Naive thymus-derived CD4-positive, alpha-beta T cell (primary cell): ENCODE results near the gene C1orf53. TPM values are rescaled to one million over a fixed set of nuclear protein-coding genes. Genes with fewer than 3 reads are reported as not detected.

Experiments used
- ATAC-seq: fragments of 150-1000 bp; cut with Tn5 transposase; 2 replicates; pipeline ENCODE4 v1.10.0; 2021; ENCODE audit warnings: mild to moderate bottlenecking, moderate library complexity
- CTCF ChIA-PET: fragments of 350-600 bp; sonication (Branson Sonifier 250); formaldehyde crosslinking; loops from one replicate; lab custom pipeline; 2021; ENCODE audit warnings: antibody characterized with exemption; lab: Charles Lee
- POLR2A ChIA-PET: fragments of 350-600 bp; sonication (Branson Sonifier 250); formaldehyde crosslinking; loops from one replicate; lab custom pipeline; 2021; ENCODE audit warnings: antibody characterized with exemption, inconsistent platforms; lab: Charles Lee
- DNase-seq, 9 donors: peaks; one replicate each; pipeline versions ENCODE4 v3.0.0 to v3.0.0-alpha.2; 2020 to 2022; ENCODE audit warnings: mixed read lengths in 1 of 9
- H3K27ac ChIP-seq: one replicate; pipeline ENCODE4 v1.7.0; 2013; ENCODE audit warnings: mild to moderate bottlenecking, low read depth, low read length, moderate library complexity
- H3K27me3 ChIP-seq, 2 donors: one replicate each; pipeline ENCODE4 v1.7.0; 2013; ENCODE audit warnings: low read length in 2 of 2, mild to moderate bottlenecking in 2 of 2, moderate library complexity in 2 of 2; ENCODE audit not compliant: control insufficient read depth in 2 of 2, insufficient read depth in 2 of 2
- H3K36me3 ChIP-seq, 3 experiments: 1 replicate in 2 of 3; 2 replicates in 1 of 3; pipeline ENCODE4 v1.7.0; 2013; ENCODE audit warnings: low read length in 3 of 3, mild to moderate bottlenecking in 3 of 3, moderate library complexity in 1 of 3; ENCODE audit not compliant: insufficient read depth in 3 of 3, control insufficient read depth in 2 of 3
- H3K4me1 ChIP-seq, 2 donors: one replicate each; pipeline ENCODE4 v1.7.0; 2013; ENCODE audit warnings: low read length in 2 of 2, mild to moderate bottlenecking in 2 of 2, moderate library complexity in 1 of 2; ENCODE audit not compliant: control insufficient read depth in 2 of 2, insufficient read depth in 2 of 2
- H3K4me3 ChIP-seq: 2 replicates; pipeline ENCODE4 v1.7.0; 2013; ENCODE audit warnings: mild to moderate bottlenecking, low read length
- H3K9me3 ChIP-seq, 3 experiments: 1 replicate in 2 of 3; 2 replicates in 1 of 3; pipeline ENCODE4 v1.7.0; 2013; ENCODE audit warnings: low read length in 3 of 3; ENCODE audit not compliant: control insufficient read depth in 2 of 3
- H3K27ac Mint-ChIP-seq, 9 donors: one replicate each; pipeline ENCODE4 v1.8.0; 2020 to 2022; ENCODE audit warnings: mixed read lengths in 9 of 9, mild to moderate bottlenecking in 8 of 9, moderate library complexity in 5 of 9, inconsistent platforms in 2 of 9
- H3K27me3 Mint-ChIP-seq, 5 donors: one replicate each; pipeline ENCODE4 v1.8.0; 2021 to 2022; ENCODE audit warnings: mixed read lengths in 5 of 5, mild to moderate bottlenecking in 1 of 5
- H3K36me3 Mint-ChIP-seq, 5 donors: one replicate each; pipeline ENCODE4 v1.8.0; 2020 to 2022; ENCODE audit warnings: mixed read lengths in 5 of 5, mild to moderate bottlenecking in 3 of 5, inconsistent platforms in 1 of 5
- H3K4me1 Mint-ChIP-seq, 7 donors: one replicate each; pipeline ENCODE4 v1.8.0; 2020 to 2022; ENCODE audit warnings: mixed read lengths in 7 of 7, mild to moderate bottlenecking in 3 of 7, inconsistent platforms in 1 of 7
- H3K4me3 Mint-ChIP-seq, 10 donors: one replicate each; pipeline ENCODE4 v1.8.0; 2020 to 2022; ENCODE audit warnings: mild to moderate bottlenecking in 10 of 10, mixed read lengths in 10 of 10, moderate library complexity in 6 of 10, inconsistent platforms in 2 of 10
- H3K9me3 Mint-ChIP-seq, 11 donors: one replicate each; pipeline ENCODE4 v1.8.0; 2020 to 2022; ENCODE audit warnings: mixed read lengths in 11 of 11, mild to moderate bottlenecking in 4 of 11, inconsistent platforms in 1 of 11, moderate library complexity in 1 of 11
- intact Hi-C, 2 donors: fragments of 100-400 bp; cut with micrococcal nuclease; formaldehyde crosslinking; loops; one replicate each; pipeline ENCODE4 v1.15.1; 2023
- polyA plus RNA-seq, 2 donors: library from polyadenylated mRNA; unstranded; fragments of 300-500 nt; fragmentation: Illumina TruSeq; gene quantifications; one replicate each; pipeline ENCODE4 v1.2.3, GENCODE V29; 2021
- total RNA-seq, 6 experiments: library from RNA in 5 of 6; stranded (reverse) in 5 of 6; gene quantifications; 1 replicate in 5 of 6; 2 replicates in 1 of 6; pipeline ENCODE4 v1.2.3 and lab custom pipeline; 2021 to 2026

C1orf53 gene
- total and polyA plus RNA-seq, 7 experiments from 2014 or later: 1.6 TPM; not detected in 6

DNA sequence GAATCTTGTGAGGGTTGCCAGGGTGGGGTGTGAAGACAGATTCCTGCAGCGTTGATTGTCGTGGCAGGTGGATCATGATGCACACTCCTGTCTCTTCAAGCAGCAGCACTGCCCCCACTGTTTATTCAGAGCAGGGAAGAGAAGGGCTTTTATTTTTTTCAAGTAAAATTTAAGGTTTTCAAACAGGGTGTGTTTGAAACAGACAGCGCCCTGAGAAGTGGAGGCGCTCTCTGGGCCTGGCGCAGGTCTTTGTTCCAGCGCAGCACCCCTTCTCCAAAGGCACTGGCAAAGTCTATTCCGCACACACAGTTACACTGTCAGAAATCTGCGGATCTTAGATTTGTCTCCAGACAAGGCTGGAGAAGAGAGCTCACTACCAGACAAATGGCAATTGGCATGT lies 7.0 kb downstream of the C1orf53 start:
- Histone ChIP-seq H3K4me3 (no peak overlapping the region), H3K27me3 (peaks cover 26 to 58% of the 10 kb centered on the region in 2 donors), H3K27ac (no peak overlapping the region), H3K36me3 (no peaks in the 10 kb centered on the region), H3K9me3 (no peaks in the 10 kb centered on the region), H3K4me1 (peaks cover 37 to 52% of the 10 kb centered on the region in 2 donors)
- peak overlapping the region in 7 of 10 donors; percentile 37 to 80 (median 53) for H3K4me3 Mint-ChIP-seq
- peaks cover 37 to 57% (median 52%) of the 10 kb centered on the region in 7 donors for H3K4me1 Mint-ChIP-seq
- peaks cover 87 to 96% (median 88%) of the 10 kb centered on the region in 5 donors for H3K27me3 Mint-ChIP-seq
- peaks cover 0 to 10% (median 0%) of the 10 kb centered on the region in 11 donors for H3K9me3 Mint-ChIP-seq
- H3K27ac Mint-ChIP-seq: peak overlapping the region in 2 of 9 donors; percentile 43 to 62
- ChIA-PET POLR2A (no interaction called here), CTCF (interaction anchor here (1.5 kb wide), 1 partner anchor 9 kb away, joined by 3 read pairs; no protein-coding TSS in a partner anchor)
- ATAC-seq (no peak), DNase-seq (no peak)
- intact Hi-C loops: loop anchor here in 1 of 2 donors (1.0 to 10.0 kb wide), 4 partner anchors 8 to 1025 kb away; partner anchors contain the start of gene LHX9
- peaks cover 0 to 7% (median 0%) of the 10 kb centered on the region in 5 donors for H3K36me3 Mint-ChIP-seq

DNA sequence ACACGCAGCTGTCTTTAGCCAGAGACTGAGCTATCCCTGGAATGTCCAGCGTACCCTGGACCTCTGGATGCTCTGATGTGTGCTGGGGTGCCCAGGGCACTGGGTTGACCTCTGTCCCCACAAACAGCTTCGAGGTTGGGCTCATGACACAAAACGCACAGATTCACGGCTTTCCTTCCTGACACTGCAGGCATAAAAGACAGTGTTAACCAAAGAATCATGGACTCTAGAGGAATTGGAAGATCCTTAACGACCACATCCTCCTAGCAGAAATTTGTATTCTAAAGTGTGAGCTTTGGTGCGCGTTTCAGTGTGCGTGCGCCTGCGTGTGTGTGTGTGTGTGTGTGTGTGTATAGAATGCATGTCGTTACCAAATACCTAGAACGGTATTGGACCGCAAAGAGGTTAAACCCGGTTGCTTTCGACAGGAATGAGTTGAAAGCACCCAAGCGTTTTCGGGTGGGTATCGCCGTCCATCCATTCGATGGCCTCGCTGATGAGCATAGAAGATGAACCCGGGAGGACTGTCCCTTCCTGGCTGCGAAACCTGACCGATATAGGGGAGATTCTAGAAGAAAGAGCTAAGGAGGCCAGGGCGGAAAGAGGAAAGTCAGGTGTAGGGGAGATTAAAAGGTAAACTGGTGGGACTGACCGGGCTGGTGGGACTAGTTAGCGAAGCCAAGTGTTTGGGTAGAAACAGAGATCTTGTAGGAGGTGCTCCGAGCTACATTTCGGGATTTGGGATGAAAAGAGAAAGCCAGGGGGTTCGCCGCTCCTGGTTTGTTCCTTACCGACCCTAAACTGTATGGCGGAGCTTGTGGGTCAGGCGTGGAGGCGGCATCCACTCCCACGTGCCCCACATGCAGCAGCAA lies 7.9 kb downstream of the C1orf53 start:
- Histone ChIP-seq H3K4me3 (no peak overlapping the region), H3K27me3 (peaks cover 35 to 63% of the 10 kb centered on the region in 2 donors), H3K27ac (no peak overlapping the region), H3K9me3 (no peaks in the 10 kb centered on the region), H3K4me1 (peaks cover 37 to 52% of the 10 kb centered on the region in 2 donors), H3K36me3 (no peaks in the 10 kb centered on the region)
- no peak for ATAC-seq
- ChIA-PET CTCF (interaction anchor here (1.5 kb wide), 1 partner anchor 10 kb away, joined by 3 read pairs; no protein-coding TSS in a partner anchor), POLR2A (interaction anchor here (1.0 kb wide), 1 partner anchor 135 kb away, joined by 3 read pairs; the partner anchor contains the start of gene DENND1B)
- peaks cover 0 to 7% (median 0%) of the 10 kb centered on the region in 5 donors for H3K36me3 Mint-ChIP-seq
- intact Hi-C loops: loop anchor here (1.0 kb wide), 1 partner anchor 8 kb away; the partner anchor contains the start of gene C1orf53 (in 2 of the 2)
- H3K27ac Mint-ChIP-seq: peak overlapping the region in 1 of 9 donors; percentile 14
- peak in 1 of 9 donors; percentile 24 for DNase-seq
- H3K4me3 Mint-ChIP-seq: peak overlapping the region; percentile 51 to 84 (median 76)
- peaks cover 87 to 97% (median 91%) of the 10 kb centered on the region in 5 donors for H3K27me3 Mint-ChIP-seq
- H3K4me1 Mint-ChIP-seq: peaks cover 37 to 65% (median 57%) of the 10 kb centered on the region in 7 donors
- peaks cover 0 to 10% (median 0%) of the 10 kb centered on the region in 11 donors for H3K9me3 Mint-ChIP-seq

DNA sequence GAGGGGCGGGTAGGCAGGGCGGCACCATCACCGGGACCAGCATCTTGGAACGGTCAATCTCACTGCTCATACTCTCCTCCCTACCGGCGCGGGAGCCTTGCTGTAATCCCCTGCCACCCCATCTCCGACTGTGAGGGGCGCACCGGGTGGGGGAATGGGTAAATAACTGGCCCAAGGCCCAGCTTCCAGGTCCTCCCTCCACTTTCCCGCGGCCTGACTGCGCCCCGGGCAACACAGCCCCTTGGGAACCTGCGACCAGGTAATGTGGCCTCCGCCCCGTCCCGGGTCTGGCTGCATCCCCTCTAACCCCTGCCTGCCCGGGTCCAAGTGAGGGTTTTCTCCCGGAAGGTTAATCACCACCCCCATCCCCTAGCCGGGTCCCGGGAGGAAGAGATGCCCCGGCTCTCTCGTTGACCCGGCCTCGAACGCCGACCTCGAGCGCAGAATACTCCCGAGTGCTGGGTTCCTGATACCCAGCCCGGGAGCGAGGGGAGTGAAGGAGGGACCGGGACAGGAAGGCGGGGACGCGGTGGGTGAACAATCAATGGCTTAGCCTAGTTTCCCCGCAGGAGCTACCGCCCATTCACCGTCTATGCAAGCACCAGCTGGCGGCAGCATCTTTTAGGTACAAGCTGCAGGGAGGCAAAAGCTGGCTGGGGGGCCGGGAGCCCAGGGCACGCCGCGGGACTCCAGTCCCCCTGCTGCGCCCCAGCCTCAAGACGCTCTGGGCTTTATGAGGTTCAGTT lies 8.9 kb downstream of the C1orf53 start:
- no peak overlapping the region for H3K4me3 ChIP-seq
- peaks cover 43 to 74% (median 65%) of the 10 kb centered on the region in 7 donors for H3K4me1 Mint-ChIP-seq
- H3K27me3 ChIP-seq: peaks cover 42 to 72% of the 10 kb centered on the region in 2 donors
- peak overlapping the region in 2 of 9 donors; percentile 33 to 88 for H3K27ac Mint-ChIP-seq
- peaks cover 0 to 7% (median 0%) of the 10 kb centered on the region in 5 donors for H3K36me3 Mint-ChIP-seq
- H3K9me3 Mint-ChIP-seq: peaks cover 0 to 10% (median 0%) of the 10 kb centered on the region in 11 donors
- peaks cover 87 to 97% (median 91%) of the 10 kb centered on the region in 5 donors for H3K27me3 Mint-ChIP-seq
- peaks cover 44 to 60% of the 10 kb centered on the region in 2 donors for H3K4me1 ChIP-seq
- intact Hi-C loops: loop anchor here in 1 of 2 donors (1.0 kb wide), 1 partner anchor 8 kb away; no protein-coding TSS in a partner anchor
- POLR2A ChIA-PET: no interaction called here
- no peaks in the 10 kb centered on the region for H3K36me3 ChIP-seq
- peak overlapping the region; percentile 57 to 93 (median 79) for H3K4me3 Mint-ChIP-seq
- no peak for ATAC-seq
- H3K9me3 ChIP-seq: no peaks in the 10 kb centered on the region
- H3K27ac ChIP-seq: no peak overlapping the region
- CTCF ChIA-PET: interaction anchor here (1.5 kb wide), 1 partner anchor 11 kb away, joined by 3 read pairs; no protein-coding TSS in a partner anchor
- DNase-seq: peak in 1 of 9 donors; percentile 7

DNA sequence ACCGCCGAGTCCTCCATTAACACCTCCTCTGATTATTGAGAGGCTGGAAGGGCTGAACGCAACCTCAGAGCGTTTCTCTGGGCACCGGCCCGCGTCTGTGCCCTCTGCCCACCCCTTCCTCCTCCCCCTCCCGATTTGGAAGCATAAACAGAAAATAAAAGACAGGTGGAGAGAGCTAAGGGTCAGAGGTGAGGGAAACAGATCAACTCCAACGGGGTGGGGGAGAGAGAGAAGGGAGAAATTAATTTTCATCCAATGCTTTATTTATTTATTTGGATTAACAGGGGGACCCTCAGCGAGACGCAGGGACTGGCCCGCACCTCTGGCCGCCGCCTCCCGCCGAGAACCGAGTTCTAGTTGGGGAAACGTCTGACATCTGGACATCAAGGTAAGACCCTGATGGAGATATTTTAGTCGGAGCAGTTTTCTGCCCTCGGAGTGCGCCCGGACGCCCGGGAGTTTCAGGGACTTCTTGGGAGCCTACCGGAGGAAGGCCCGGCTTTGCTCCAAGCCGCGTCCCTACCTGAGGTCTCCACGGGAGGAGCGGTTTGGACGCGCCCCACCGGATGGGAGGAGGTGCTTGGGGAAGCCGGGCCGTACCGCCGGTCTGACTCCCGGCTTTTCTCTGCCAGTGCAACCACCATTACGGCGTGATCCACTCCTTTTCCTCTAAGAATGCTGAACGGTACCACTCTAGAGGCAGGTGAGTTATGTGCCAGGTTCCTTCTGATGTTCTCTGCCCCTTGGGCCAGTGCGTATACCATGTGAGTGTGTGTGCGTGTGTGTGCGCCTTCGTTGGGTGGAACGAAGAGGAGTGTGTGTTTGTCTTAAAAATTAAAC lies 9.6 kb downstream of the C1orf53 start:
- no peak overlapping the region for H3K4me3 ChIP-seq

DNA sequence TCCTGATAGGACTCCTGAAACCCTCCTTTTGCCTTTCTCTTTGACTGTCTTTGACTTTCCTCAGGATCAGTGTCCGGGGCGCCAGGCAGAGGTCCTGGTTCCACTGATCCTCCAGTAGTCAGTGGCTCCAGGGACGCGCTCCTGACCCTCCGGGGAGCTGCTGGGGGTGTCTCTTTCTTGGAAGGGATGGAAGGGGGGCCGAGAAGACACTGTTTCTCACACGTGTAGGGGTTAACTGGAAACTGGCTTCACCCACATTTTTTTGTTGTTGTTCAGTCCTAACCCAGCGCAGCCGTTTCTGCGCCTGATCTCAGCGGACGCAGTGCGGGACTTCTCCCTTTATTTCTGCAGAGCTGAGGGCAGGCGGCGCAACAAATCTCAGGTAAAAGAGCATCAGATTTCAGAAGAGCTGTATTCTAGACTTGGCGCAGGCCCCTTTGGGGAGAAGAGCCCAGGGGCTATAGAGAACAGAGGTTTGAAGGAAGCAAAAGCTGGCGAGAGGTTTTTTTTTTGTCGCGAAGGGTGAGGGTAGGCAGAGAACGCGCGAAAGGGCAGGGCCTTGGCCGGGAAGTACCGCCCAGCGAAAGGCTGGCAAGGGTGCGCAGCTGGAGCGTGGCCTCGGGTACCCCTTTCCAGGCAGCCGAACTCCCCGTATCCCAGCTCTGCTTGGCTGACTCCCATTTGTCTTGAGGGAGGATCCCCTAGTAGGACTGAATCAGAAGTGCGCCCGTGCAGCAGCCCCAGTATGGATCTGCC lies 10.5 kb downstream of the C1orf53 start:
- peaks cover 90 to 98% (median 95%) of the 10 kb centered on the region in 5 donors for H3K27me3 Mint-ChIP-seq

More for the DNA sequence above, 9.6 kb downstream of the C1orf53 start:
- ChIA-PET CTCF (no interaction called here), POLR2A (no interaction called here)
- Histone ChIP-seq H3K27ac (no peak overlapping the region), H3K4me1 (peaks cover 49 to 68% of the 10 kb centered on the region in 2 donors), H3K27me3 (peaks cover 50 to 79% of the 10 kb centered on the region in 2 donors), H3K9me3 (no peaks in the 10 kb centered on the region), H3K36me3 (no peaks in the 10 kb centered on the region)
- Mint-ChIP-seq H3K9me3 (peaks cover 0 to 10% (median 0%) of the 10 kb centered on the region in 11 donors), H3K4me1 (peaks cover 51 to 82% (median 72%) of the 10 kb centered on the region in 7 donors), H3K36me3 (peaks cover 0 to 7% (median 0%) of the 10 kb centered on the region in 5 donors), H3K27ac (peak overlapping the region in 3 of 9 donors; percentile 14 to 88 (median 33)), H3K27me3 (peaks cover 90 to 98% (median 93%) of the 10 kb centered on the region in 5 donors), H3K4me3 (peak overlapping the region; percentile 57 to 93 (median 79))
- DNase-seq (peak in 2 of 9 donors; percentile 16 to 42), ATAC-seq (no peak)
- intact Hi-C loops: loop anchor here in 1 of 2 donors (1.0 kb wide), 1 partner anchor 7 kb away; no protein-coding TSS in a partner anchor

More for the DNA sequence above, 10.5 kb downstream of the C1orf53 start:
- Histone ChIP-seq H3K27ac (no peak overlapping the region), H3K27me3 (peaks cover 57 to 80% of the 10 kb centered on the region in 2 donors), H3K4me1 (peaks cover 56 to 76% of the 10 kb centered on the region in 2 donors), H3K36me3 (no peaks in the 10 kb centered on the region), H3K9me3 (no peaks in the 10 kb centered on the region), H3K4me3 (no peak overlapping the region)
- peak in 1 of 9 donors; percentile 1 for DNase-seq
- peaks cover 56 to 91% (median 81%) of the 10 kb centered on the region in 7 donors for H3K4me1 Mint-ChIP-seq
- ATAC-seq: no peak
- H3K27ac Mint-ChIP-seq: peak overlapping the region in 3 of 9 donors; percentile 14 to 71 (median 27)
- POLR2A ChIA-PET: no interaction called here
- peaks cover 0 to 10% (median 0%) of the 10 kb centered on the region in 11 donors for H3K9me3 Mint-ChIP-seq
- H3K36me3 Mint-ChIP-seq: peaks cover 0 to 7% (median 3%) of the 10 kb centered on the region in 5 donors
- H3K4me3 Mint-ChIP-seq: peak overlapping the region; percentile 43 to 93 (median 72)
- intact Hi-C loops: no loop called here
- CTCF ChIA-PET: no interaction called here
